IMR-90 (cell line): ENCODE data around the gene SLFN12. TPM values are rescaled to one million over a fixed set of nuclear protein-coding genes. Genes with fewer than 3 reads are reported as not detected.

Source experiments
- ATAC-seq: fragments of 200-7000 bp; cut with Tn5 transposase; 2 replicates; pipeline ENCODE4 v1.9.1; 2020; ENCODE audit warnings: low read depth, mild to moderate bottlenecking, moderate library complexity
- BruUV-seq: library from RNA; stranded (reverse); fragments of 400-500 nt; replicated peaks from 2 replicates; lab custom pipeline; 2021; lab: Mats Ljungman, UMichigan
- CTCF ChIA-PET: fragments of 300-600 bp; formaldehyde crosslinking; extraction: SDS; loops from one replicate; lab custom pipeline; 2021; ENCODE audit warnings: antibody characterized with exemption; lab: Yijun Ruan, JAX
- POLR2A ChIA-PET: fragments of 300-600 bp; sonication (Branson Sonifier 250); formaldehyde crosslinking; loops from one replicate; lab custom pipeline; 2022; ENCODE audit warnings: antibody characterized with exemption; ENCODE audit not compliant: unreplicated experiment; lab: Charles Lee
- DNase-seq: peaks from one replicate; pipeline ENCODE4 v3.0.0; 2013
- H2AFZ ChIP-seq: replicated peaks from 2 replicates; pipeline ENCODE3; 2013; ENCODE audit warnings: low read length, mild to moderate bottlenecking; ENCODE audit not compliant: poor library complexity
- H2AK5ac ChIP-seq: 2 replicates; pipeline ENCODE4 v1.6.1; 2013; ENCODE audit warnings: low read depth, low read length, inconsistent platforms
- H2AK9ac ChIP-seq: replicated peaks from 2 replicates; pipeline ENCODE3; 2013; ENCODE audit warnings: mild to moderate bottlenecking, low read depth, low read length, moderate library complexity; ENCODE audit not compliant: poor library complexity
- H2BK120ac ChIP-seq: 2 replicates; pipeline ENCODE4 v1.6.1; 2013; ENCODE audit warnings: low read depth, low read length, inconsistent platforms
- H2BK15ac ChIP-seq: 3 replicates; pipeline ENCODE4 v1.6.1; 2013; ENCODE audit warnings: low read depth, low read length, inconsistent platforms
- H2BK20ac ChIP-seq: 2 replicates; pipeline ENCODE4 v1.6.1; 2013; ENCODE audit warnings: low read depth, mild to moderate bottlenecking, inconsistent platforms, low read length, moderate library complexity
- H2BK5ac ChIP-seq: 2 replicates; pipeline ENCODE4 v1.6.1; 2013; ENCODE audit warnings: mild to moderate bottlenecking, low read depth, low read length, inconsistent platforms; ENCODE audit not compliant: poor library complexity, severe bottlenecking
- H3K14ac ChIP-seq: replicated peaks from 2 replicates; pipeline ENCODE4 v1.6.1; 2013; ENCODE audit warnings: low read depth, low read length, inconsistent platforms
- H3K18ac ChIP-seq: 2 replicates; pipeline ENCODE4 v1.6.1; 2013; ENCODE audit warnings: low read depth, low read length, control low read depth
- H3K23ac ChIP-seq: 2 replicates; pipeline ENCODE4 v1.6.1; 2013; ENCODE audit warnings: low read depth, low read length, inconsistent platforms
- H3K27ac ChIP-seq: 2 replicates; pipeline ENCODE4 v1.5.1; 2013; ENCODE audit warnings: mild to moderate bottlenecking, control low read depth, low read length; ENCODE audit not compliant: insufficient read depth
- H3K27me3 ChIP-seq: 2 replicates; pipeline ENCODE4 v1.6.1; 2013; ENCODE audit warnings: low read length; ENCODE audit not compliant: control insufficient read depth, insufficient read depth
- H3K36me3 ChIP-seq: 2 replicates; pipeline ENCODE4 v1.6.1; 2013; ENCODE audit warnings: low read length, mixed read lengths; ENCODE audit not compliant: control insufficient read depth, insufficient read depth
- H3K4ac ChIP-seq: 2 replicates; pipeline ENCODE4 v1.6.1; 2013; ENCODE audit warnings: low read depth, low read length, inconsistent platforms
- H3K4me1 ChIP-seq: 2 replicates; pipeline ENCODE4 v1.6.1; 2013; ENCODE audit warnings: low read length, mixed read lengths; ENCODE audit not compliant: control insufficient read depth, insufficient read depth
- H3K4me2 ChIP-seq: 2 replicates; pipeline ENCODE4 v1.6.1; 2013; ENCODE audit warnings: low read depth, mild to moderate bottlenecking, control low read depth, low read length, moderate library complexity
- H3K4me3 ChIP-seq: 2 replicates; pipeline ENCODE4 v1.5.1; 2013; ENCODE audit warnings: low read depth, mild to moderate bottlenecking, control low read depth, low read length, moderate library complexity; ENCODE audit not compliant: insufficient read depth
- H3K56ac ChIP-seq: 2 replicates; pipeline ENCODE4 v1.6.1; 2013; ENCODE audit warnings: low read length, inconsistent platforms; ENCODE audit not compliant: insufficient read depth; ENCODE audit errors: extremely low read depth
- H3K79me1 ChIP-seq, 2 experiments: 2 replicates each; pipeline ENCODE4 v1.6.1; 2013; ENCODE audit warnings: low read length in 2 of 2, inconsistent platforms in 1 of 2, low read depth in 1 of 2
- H3K9ac ChIP-seq: 2 replicates; pipeline ENCODE4 v1.6.1; 2013; ENCODE audit warnings: low read depth, low read length, control low read depth
- H3K9me1 ChIP-seq: 2 replicates; pipeline ENCODE4 v1.6.1; 2013; ENCODE audit warnings: low read length, inconsistent platforms; ENCODE audit not compliant: insufficient read depth
- H3K9me3 ChIP-seq: 2 replicates; pipeline ENCODE4 v1.6.1; 2013; ENCODE audit warnings: low read length; ENCODE audit not compliant: control insufficient read depth, insufficient read depth
- H4K20me1 ChIP-seq: 2 replicates; pipeline ENCODE4 v1.6.1; 2013; ENCODE audit warnings: low read length, inconsistent platforms; ENCODE audit not compliant: insufficient read depth
- H4K5ac ChIP-seq: 2 replicates; pipeline ENCODE4 v1.6.1; 2013; ENCODE audit warnings: mild to moderate bottlenecking, low read depth, low read length, control low read depth
- H4K8ac ChIP-seq, 2 experiments: 2 replicates each; pipeline ENCODE4 v1.6.1; 2013; ENCODE audit warnings: low read depth in 2 of 2, low read length in 2 of 2, control low read depth in 1 of 2, inconsistent platforms in 1 of 2
- H4K91ac ChIP-seq: 2 replicates; pipeline ENCODE4 v1.6.1; 2013; ENCODE audit warnings: low read depth, low read length, inconsistent platforms; ENCODE audit not compliant: insufficient read depth
- CEBPB ChIP-seq: IDR thresholded peaks from 2 replicates; pipeline ENCODE4 v1.6.1; 2012; ENCODE audit warnings: low read depth, low read length, improper control_type of control experiment
- MAFK ChIP-seq: IDR thresholded peaks from 2 replicates; pipeline ENCODE4 v1.6.1; 2012; ENCODE audit warnings: low read depth, low read length, improper control_type of control experiment
- MXI1 ChIP-seq: IDR thresholded peaks from 2 replicates; pipeline ENCODE4 v1.6.1; 2012; ENCODE audit warnings: low read depth, mild to moderate bottlenecking, low read length, moderate library complexity, borderline replicate concordance
- RCOR1 ChIP-seq: IDR thresholded peaks from 2 replicates; pipeline ENCODE4 v1.6.1; 2012; ENCODE audit warnings: mild to moderate bottlenecking, low read length, improper control_type of control experiment; ENCODE audit not compliant: insufficient replicate concordance
- RFX5 ChIP-seq: IDR thresholded peaks from 2 replicates; pipeline ENCODE4 v1.8.0; 2012; ENCODE audit warnings: low read depth, mild to moderate bottlenecking, low read length, moderate library complexity
- SMC3 ChIP-seq: fragments of 150-350 bp; IDR thresholded peaks from 2 replicates; pipeline ENCODE4 v1.6.1; 2016; ENCODE audit warnings: low read depth, mild to moderate bottlenecking, antibody characterized with exemption, low read length, moderate library complexity
- WGBS, 2 experiments: methylation state at CpG; one replicate each; pipeline versions ENCODE4 v1.1.5 to v1.1.7; 2013; ENCODE audit warnings: missing lambda C conversion rate in 2 of 2; ENCODE audit not compliant: insufficient read length in 1 of 2; ENCODE audit errors: extremely low coverage in 2 of 2; 5-methylcytosine and 5-hydroxymethylcytosine counted together
- dilution Hi-C: fragments of 300-500 bp; cut with HindIII; formaldehyde crosslinking; loops from one replicate; pipeline ENCODE4 v1.14.3; 2018; ENCODE audit warnings: low sequenced_read_pairs; ENCODE audit not compliant: unreplicated experiment
- in situ Hi-C: fragments of 300-500 bp; cut with MboI; formaldehyde crosslinking; loops from 3 replicates; pipeline ENCODE4 v1.14.3; 2019; ENCODE audit warnings: low sequenced_read_pairs, inconsistent platforms, mixed read lengths
- intact Hi-C: fragments of 100-400 bp; cut with micrococcal nuclease; formaldehyde crosslinking; loops from 2 replicates; pipeline ENCODE4 v1.10.0; 2022
- polyA plus RNA-seq, 3 experiments: library from polyadenylated mRNA; depleted of rRNA; stranded (reverse); fragments of >200 nt; gene quantifications; 2 replicates each; pipeline ENCODE4 v1.2.3, GENCODE V29; 2012; ENCODE audit warnings: low replicate concordance in 1 of 3
- total RNA-seq: library from RNA; depleted of rRNA; stranded (reverse); fragments of >200 nt; gene quantifications from 2 replicates; pipeline ENCODE4 v1.2.3, GENCODE V29; 2012
- TF ChIP-seq, protein P1 (sequence below): fragments of 150-350 bp; IDR thresholded peaks from 2 replicates; pipeline ENCODE4 v1.6.1; 2016; ENCODE audit warnings: low read depth, mild to moderate bottlenecking, low read length, moderate library complexity, borderline replicate concordance
- TF ChIP-seq, protein P2 (sequence below): conservative IDR thresholded peaks from 2 replicates; pipeline ENCODE4 v1.5.1; 2012; ENCODE audit warnings: mild to moderate bottlenecking, low read depth, low read length, improper control_type of control experiment

The SLFN12 gene
- total and polyA plus RNA-seq, 2 of the 4 experiments (the other 2 are of a cell fraction) = 16.6 to 38.9 TPM

DNA sequence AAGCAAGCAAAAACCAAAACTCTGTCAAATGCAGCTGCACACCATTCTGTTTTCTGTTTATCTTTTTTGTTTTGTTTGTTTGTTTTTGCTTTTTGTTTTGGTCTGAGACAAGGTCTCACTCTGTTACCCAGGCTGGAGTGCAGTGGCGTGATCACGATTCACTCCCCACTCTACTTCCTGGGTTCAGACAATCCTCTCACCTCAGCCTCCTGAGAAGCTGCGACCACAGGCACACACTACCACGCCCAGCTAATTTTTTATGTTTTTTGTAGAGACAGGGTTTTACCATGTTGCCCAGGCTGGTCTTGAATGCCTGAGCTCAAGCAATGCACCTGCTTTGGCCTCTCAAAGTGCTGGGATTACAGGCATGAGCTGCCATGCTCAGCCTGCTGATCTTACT lies 35.5 kb upstream of the SLFN12 start:
- in situ Hi-C loops (no loop called here), dilution Hi-C loops (no loop called here), intact Hi-C loops (no loop called here)
- CTCF ChIA-PET = no interaction called here
- H3K4me3 ChIP-seq = no peak overlapping the region
- no peak for ATAC-seq
- POLR2A ChIA-PET = no interaction called here
- no peak overlapping the region for H3K23ac ChIP-seq
- no peak overlapping the region for H2BK20ac ChIP-seq
- H4K8ac ChIP-seq = no peak overlapping the region
- H3K14ac ChIP-seq = no peak overlapping the region
- no peak overlapping the region for H3K56ac ChIP-seq
- H3K27ac ChIP-seq = no peak overlapping the region
- H3K4me2 ChIP-seq = no peak overlapping the region
- no peak overlapping the region for H3K4ac ChIP-seq
- TF ChIP-seq SMC3 (no peak), CEBPB (no peak), RFX5 (no peak), MXI1 (no peak), RCOR1 (no peak), MAFK (no peak)
- TF ChIP-seq, protein P1, sequence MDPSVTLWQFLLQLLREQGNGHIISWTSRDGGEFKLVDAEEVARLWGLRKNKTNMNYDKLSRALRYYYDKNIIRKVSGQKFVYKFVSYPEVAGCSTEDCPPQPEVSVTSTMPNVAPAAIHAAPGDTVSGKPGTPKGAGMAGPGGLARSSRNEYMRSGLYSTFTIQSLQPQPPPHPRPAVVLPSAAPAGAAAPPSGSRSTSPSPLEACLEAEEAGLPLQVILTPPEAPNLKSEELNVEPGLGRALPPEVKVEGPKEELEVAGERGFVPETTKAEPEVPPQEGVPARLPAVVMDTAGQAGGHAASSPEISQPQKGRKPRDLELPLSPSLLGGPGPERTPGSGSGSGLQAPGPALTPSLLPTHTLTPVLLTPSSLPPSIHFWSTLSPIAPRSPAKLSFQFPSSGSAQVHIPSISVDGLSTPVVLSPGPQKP = no peak
- TF ChIP-seq, protein P2, sequence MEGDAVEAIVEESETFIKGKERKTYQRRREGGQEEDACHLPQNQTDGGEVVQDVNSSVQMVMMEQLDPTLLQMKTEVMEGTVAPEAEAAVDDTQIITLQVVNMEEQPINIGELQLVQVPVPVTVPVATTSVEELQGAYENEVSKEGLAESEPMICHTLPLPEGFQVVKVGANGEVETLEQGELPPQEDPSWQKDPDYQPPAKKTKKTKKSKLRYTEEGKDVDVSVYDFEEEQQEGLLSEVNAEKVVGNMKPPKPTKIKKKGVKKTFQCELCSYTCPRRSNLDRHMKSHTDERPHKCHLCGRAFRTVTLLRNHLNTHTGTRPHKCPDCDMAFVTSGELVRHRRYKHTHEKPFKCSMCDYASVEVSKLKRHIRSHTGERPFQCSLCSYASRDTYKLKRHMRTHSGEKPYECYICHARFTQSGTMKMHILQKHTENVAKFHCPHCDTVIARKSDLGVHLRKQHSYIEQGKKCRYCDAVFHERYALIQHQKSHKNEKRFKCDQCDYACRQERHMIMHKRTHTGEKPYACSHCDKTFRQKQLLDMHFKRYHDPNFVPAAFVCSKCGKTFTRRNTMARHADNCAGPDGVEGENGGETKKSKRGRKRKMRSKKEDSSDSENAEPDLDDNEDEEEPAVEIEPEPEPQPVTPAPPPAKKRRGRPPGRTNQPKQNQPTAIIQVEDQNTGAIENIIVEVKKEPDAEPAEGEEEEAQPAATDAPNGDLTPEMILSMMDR = no peak
- no peaks in the 10 kb centered on the region for H3K9me1 ChIP-seq
- DNase-seq = no peak
- H3K9ac ChIP-seq = no peak overlapping the region
- no peak overlapping the region for H2AFZ ChIP-seq
- no peak overlapping the region for H2AK5ac ChIP-seq
- H2BK120ac ChIP-seq = no peak overlapping the region
- H3K4me1 ChIP-seq = no peaks in the 10 kb centered on the region
- H2BK5ac ChIP-seq = no peak overlapping the region
- no CpG with 5 or more reads among the region's 4 CpGs for WGBS, 2 experiments
- peaks cover 8% of the 10 kb centered on the region for H3K27me3 ChIP-seq
- no peaks in the 10 kb centered on the region for H3K9me3 ChIP-seq
- no peak overlapping the region for H4K5ac ChIP-seq
- H3K18ac ChIP-seq = no peak overlapping the region
- BruUV-seq = no TSS peak
- no peak overlapping the region for H2BK15ac ChIP-seq
- no peaks in the 10 kb centered on the region for H3K36me3 ChIP-seq
- H4K20me1 ChIP-seq = no peaks in the 10 kb centered on the region
- no peaks in the 10 kb centered on the region for H3K79me1 ChIP-seq
- H2AK9ac ChIP-seq = no peak overlapping the region
- no peak overlapping the region for H4K91ac ChIP-seq
